Measurements from ENCODE around the gene DNAJC30.

- TF ChIP-seq POLR2AphosphoS5 (IDR thresholded peaks at IDR 0.05; ENCODE audit: low read depth, low read length), result no peak
- TF ChIP-seq POLR2A (IDR thresholded peaks at IDR 0.05; ENCODE audit: low read depth, low read length), result no peak
- TF ChIP-seq TAF1 (IDR thresholded peaks at IDR 0.05; ENCODE audit: borderline replicate concordance, low read depth, low read length), result no peak
These were observed 35.2 kb upstream of the DNAJC30 start for GRCh38 chr7:73718438-73718881.
